ENCODE measurements around the gene BMP5.
A peak's percentile ranks its signal among the peaks of the same experiment; 100 is the strongest.

The BMP5 gene

DNA sequence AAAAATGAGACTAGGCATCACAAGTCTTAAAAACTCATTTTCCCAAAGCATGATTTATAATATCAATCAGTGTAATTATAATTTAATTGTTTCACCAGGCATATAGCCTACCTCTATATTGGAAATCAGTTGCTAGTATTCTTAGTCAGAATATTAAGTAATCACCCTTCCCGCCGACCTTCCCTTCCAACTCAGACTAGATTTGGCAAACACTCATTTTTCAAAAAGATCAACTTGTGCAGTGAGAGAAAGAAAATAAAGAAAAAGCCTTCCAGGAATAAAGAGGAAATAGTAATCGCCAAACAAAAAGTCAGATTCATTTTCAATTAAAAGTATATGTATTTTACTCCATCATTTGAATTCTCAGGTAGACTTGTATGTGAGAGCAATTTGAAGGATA lies 1.9 kb upstream of the BMP5 start:
- H3K27ac ChIP-seq, result no peak overlapping the region
- DNase-seq (ENCODE audit: low read depth, low spot score), result no peak

DNA sequence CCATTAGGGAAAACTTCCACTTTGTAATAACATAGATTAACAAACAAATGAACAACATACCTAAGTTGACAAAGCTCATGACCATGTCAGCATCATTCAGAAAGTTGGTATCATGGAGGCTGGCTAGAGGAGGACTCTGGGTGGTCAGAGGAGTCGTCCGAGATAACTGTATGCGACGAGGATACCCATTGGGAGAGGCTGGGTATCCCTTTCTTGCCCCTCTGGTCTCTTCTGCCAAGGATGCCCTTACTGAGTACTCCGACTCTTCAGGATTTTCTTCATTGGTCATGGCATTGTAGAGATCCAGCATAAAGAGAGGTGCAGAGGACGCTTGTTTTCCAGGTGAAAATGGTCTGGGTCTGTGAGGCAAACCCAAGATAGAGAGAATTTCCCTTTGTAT lies 1.1 kb downstream of the BMP5 start:
- H3K27ac ChIP-seq, result no peak overlapping the region
- no peak for DNase-seq (ENCODE audit: low read depth, low spot score)

- no peak overlapping the region for H3K27ac ChIP-seq
- no peak for DNase-seq (ENCODE audit: low read depth, low spot score)
Observed at GRCh38 chr6:55872866-55873265, 2.5 kb downstream of the BMP5 start.

DNA sequence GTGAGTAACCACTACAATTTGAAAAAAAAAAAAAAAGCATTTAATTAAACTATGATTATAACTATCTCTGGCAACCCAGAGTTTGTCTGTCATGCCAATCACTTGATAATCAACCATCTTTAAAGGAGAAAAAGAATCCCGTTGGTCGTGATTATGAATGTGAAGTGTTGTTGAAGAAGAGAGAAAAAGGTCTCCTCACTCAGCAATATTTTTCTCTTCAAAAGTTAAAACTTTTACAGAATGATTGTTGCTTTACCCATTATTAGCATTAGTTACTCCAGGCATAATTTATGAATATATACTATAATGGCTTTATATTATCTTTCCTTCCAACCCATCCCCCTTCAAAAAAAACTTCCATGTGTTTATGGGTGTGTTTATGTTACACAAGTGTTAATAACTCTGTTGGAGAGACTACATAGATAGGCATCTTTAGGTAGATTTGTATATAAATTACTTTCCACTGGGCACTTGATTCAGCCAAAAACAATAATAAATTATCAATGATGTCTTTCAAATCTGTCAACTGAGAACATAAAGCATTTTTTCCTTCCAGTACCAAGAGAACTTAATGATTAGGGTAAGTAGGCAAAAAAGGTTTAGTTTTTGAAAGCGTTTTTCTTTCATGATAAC lies 5.1 kb downstream of the BMP5 start:
- DNase-seq (ENCODE audit: low read depth, low spot score), result no peak
- H3K27ac ChIP-seq, result no peak overlapping the region

- no peak for DNase-seq (ENCODE audit: low read depth, low spot score)
- peak overlapping the region; percentile 36 for H3K27ac ChIP-seq
Observed at GRCh38 chr6:55869674-55870073, 5.7 kb downstream of the BMP5 start.

DNA sequence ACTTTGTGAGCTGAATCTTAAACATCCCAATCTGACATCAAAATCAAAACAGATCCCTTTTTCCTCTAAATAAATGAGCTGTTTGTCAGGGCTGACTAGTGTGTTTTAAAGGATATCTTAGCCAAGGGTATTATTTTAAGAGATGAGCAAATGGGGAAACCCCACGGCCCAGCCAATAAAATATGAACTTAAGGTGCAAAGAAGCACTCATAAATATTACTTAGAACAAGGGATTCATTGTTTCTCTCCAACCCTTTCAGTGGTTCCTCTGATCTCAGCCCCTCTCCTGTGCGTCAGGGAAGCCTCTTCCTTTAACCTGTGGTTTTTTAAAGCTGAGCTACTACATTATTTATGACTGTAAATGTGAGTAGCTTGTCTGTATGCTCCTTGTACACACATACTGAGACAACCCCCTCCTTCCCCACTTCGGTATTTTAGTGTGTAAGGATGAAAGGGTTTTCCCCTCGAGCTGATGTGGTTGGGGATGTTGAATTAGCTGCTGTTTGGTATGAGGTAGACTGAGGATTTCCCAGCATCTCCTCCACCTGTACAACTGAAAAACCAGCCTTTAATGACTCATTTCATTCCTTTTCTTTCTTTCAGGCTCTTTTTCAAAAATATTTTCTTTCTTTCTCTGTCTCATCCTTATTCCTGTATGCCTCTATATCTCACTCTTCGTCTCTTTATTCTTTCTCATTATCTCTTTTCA lies 6.5 kb downstream of the BMP5 start:
- peak; percentile 97 for DNase-seq (ENCODE audit: low read depth, low spot score)
- H3K27ac ChIP-seq, result peak overlapping the region; percentile 36

GRCh38 chr6:55868176-55868575 lies 7.2 kb downstream of the BMP5 start:
- DNase-seq (ENCODE audit: low read depth, low spot score), result no peak
- peak overlapping the region; percentile 36 for H3K27ac ChIP-seq

- no peak overlapping the region for H3K27ac ChIP-seq
- no peak for DNase-seq (ENCODE audit: low read depth, low spot score)
Observed at GRCh38 chr6:55866128-55866527, 9.3 kb downstream of the BMP5 start.

GRCh38 chr6:55853008-55854001 lies 22.1 kb downstream of the BMP5 start:
- H3K27ac ChIP-seq, result no peak overlapping the region
- no peak for DNase-seq (ENCODE audit: low read depth, low spot score)

- H3K27ac ChIP-seq, result no peak overlapping the region
- DNase-seq (ENCODE audit: low read depth, low spot score), result no peak
Observed at GRCh38 chr6:55841341-55841740, 34.0 kb downstream of the BMP5 start.

- no peak for DNase-seq (ENCODE audit: low read depth, low spot score)
- H3K27ac ChIP-seq, result no peak overlapping the region
Observed at GRCh38 chr6:55839080-55839479, 36.3 kb downstream of the BMP5 start.

DNA sequence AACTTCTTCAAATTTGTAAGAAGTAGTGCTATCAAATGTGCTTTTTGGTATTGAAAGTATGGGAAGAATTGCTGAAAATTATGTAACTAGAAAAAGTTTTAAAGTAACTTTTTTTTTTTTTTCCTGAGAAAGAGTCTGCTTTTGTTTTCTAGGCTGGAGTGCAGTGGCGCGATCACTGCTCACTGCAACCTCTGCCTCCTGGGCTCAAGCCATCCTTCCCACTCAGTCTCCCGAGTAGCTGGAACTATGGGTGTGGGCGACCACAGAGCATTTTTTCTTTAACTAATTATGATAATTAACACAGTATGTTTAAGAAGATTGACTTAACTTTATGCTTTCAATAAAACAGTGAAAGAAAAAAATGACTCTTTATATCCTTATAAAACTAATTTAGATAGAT lies 38.4 kb downstream of the BMP5 start:
- H3K27ac ChIP-seq, result no peak overlapping the region
- DNase-seq (ENCODE audit: low read depth, low spot score), result no peak

- no peak for DNase-seq (ENCODE audit: low read depth, low spot score)
- no peak overlapping the region for H3K27ac ChIP-seq
Observed at GRCh38 chr6:55836481-55836880, 38.9 kb downstream of the BMP5 start.

DNA sequence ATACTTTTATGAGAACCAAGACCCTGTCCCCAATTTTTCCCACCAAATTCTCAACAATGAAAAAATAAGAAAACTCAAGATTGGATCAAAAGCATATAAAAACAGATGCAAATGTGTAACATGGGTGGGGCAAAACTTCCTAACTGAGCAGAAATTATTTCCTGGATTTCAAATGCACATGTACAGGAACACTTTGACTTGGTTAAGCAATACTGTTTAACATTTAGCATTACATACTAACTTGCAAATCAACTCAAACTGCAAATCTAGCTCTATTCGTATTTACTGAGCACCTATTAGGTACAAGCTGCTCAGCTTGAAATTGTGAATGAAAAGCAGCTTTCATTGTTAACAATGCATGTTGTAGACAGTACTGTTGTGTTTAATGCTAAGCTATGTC lies 40.2 kb downstream of the BMP5 start:
- H3K27ac ChIP-seq, result no peak overlapping the region
- no peak for DNase-seq (ENCODE audit: low read depth, low spot score)

GRCh38 chr6:55833284-55833683 lies 42.1 kb downstream of the BMP5 start:
- H3K27ac ChIP-seq, result no peak overlapping the region
- DNase-seq (ENCODE audit: low read depth, low spot score), result no peak

- DNase-seq (ENCODE audit: low read depth, low spot score), result no peak
- no peak overlapping the region for H3K27ac ChIP-seq
Observed at GRCh38 chr6:55827818-55828522, 47.4 kb downstream of the BMP5 start.

DNA sequence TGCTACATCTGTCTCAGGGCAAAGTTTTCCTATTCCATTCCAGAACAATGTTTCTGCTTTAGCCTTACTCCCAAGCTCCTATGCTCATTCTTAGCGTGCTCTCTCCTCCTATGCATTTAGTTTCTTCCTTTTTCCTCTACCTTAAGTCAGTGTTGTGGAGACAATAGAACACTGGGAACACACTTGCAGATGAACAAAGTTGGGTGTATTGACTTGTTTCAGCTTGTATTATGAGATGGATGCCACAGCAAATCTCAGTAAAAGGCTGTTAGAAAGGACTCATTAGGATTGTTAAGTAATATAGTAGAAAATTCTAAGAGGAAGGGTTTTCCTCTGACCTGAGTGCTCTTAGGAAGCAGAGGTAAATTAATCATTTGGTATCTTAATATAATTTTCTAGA lies 48.4 kb downstream of the BMP5 start:
- peak overlapping the region; percentile 38 for H3K27ac ChIP-seq
- DNase-seq (ENCODE audit: low read depth, low spot score), result no peak

GRCh38 chr6:55825402-55826051 lies 49.9 kb downstream of the BMP5 start:
- peak overlapping the region; percentile 38 for H3K27ac ChIP-seq
- DNase-seq (ENCODE audit: low read depth, low spot score), result no peak

- no peak for DNase-seq (ENCODE audit: low read depth, low spot score)
- no peak overlapping the region for H3K27ac ChIP-seq
Observed at GRCh38 chr6:55822815-55823214, 52.6 kb downstream of the BMP5 start.

- no peak for DNase-seq (ENCODE audit: low read depth, low spot score)
- no peak overlapping the region for H3K27ac ChIP-seq
Observed at GRCh38 chr6:55822005-55822404, 53.4 kb downstream of the BMP5 start.
